Activated naive CD4-positive, alpha-beta T cell treated with anti-CD3 and anti-CD28 coated beads, Interleukin-2, amount 10 ng/mL, durations not matched to agents 7 days and 5 days (primary cell): Measurements from ENCODE around the gene CNN1.
A peak's percentile ranks its signal among the peaks of the same experiment; 100 is the strongest.

Experiments
- CTCF ChIA-PET: fragments of 350-600 bp; sonication (Branson Sonifier 250); formaldehyde crosslinking; loops from one replicate; lab custom pipeline; 2021; ENCODE audit warnings: antibody characterized with exemption; lab: Charles Lee
- DNase-seq: peaks from one replicate; pipeline ENCODE4 v3.0.0-alpha.2; 2020
- H3K27ac Mint-ChIP-seq: one replicate; pipeline ENCODE4 v1.8.0; 2021; ENCODE audit warnings: mild to moderate bottlenecking, moderate library complexity, mixed read lengths
- H3K27me3 Mint-ChIP-seq: one replicate; pipeline ENCODE4 v1.8.0; 2021; ENCODE audit warnings: mild to moderate bottlenecking, mixed read lengths
- H3K36me3 Mint-ChIP-seq: one replicate; pipeline ENCODE4 v1.8.0; 2021; ENCODE audit warnings: mixed read lengths
- H3K4me1 Mint-ChIP-seq: one replicate; pipeline ENCODE4 v1.8.0; 2021; ENCODE audit warnings: mixed read lengths
- H3K4me3 Mint-ChIP-seq: one replicate; pipeline ENCODE4 v1.8.0; 2021; ENCODE audit warnings: mild to moderate bottlenecking, moderate library complexity, mixed read lengths
- H3K9me3 Mint-ChIP-seq: one replicate; pipeline ENCODE4 v1.8.0; 2021; ENCODE audit warnings: mixed read lengths

CNN1 gene

DNA sequence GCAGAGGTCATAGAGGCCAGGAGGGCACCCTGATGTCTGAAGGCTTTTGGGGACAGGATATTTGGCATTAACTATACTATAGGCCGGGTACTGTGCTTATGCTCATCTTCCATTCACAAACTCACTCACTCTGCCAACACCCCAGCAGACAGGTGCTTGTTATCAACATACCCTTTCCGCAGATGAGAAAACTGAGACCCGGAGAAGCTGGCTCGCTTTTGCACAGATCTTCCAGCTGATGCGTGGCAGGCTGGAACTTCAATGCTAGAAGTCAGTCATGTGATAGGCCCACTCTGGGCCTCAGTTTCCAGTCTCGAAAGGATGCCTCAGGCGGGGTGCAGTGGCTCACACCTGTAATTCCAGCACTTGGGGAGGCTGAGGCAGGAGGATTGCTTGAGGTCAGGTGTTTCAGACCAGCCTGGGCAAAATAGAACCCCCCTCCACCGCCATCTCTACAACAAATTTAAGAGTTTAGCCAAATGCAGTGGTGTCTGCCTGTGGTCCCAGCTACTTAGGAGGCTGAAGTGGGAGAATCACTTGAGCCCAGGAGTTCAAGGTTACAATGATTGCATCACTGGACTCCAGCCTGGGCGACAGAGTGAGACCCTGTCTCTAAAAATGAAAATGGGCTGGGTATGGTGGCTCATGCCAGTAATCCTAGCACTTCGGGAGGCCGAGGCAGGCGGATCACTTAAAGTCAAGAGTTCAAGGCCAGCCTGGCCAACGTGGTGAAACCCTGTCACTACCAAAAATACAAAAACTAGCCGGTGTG lies 9.5 kb downstream of the CNN1 start:
- Mint-ChIP-seq H3K36me3 (peaks cover 6% of the 10 kb centered on the region), H3K27me3 (peaks cover 19% of the 10 kb centered on the region), H3K27ac (no peak overlapping the region), H3K4me3 (no peak overlapping the region), H3K9me3 (no peaks in the 10 kb centered on the region), H3K4me1 (no peaks in the 10 kb centered on the region)
- DNase-seq, result no peak
- CTCF ChIA-PET, result no interaction called here

DNA sequence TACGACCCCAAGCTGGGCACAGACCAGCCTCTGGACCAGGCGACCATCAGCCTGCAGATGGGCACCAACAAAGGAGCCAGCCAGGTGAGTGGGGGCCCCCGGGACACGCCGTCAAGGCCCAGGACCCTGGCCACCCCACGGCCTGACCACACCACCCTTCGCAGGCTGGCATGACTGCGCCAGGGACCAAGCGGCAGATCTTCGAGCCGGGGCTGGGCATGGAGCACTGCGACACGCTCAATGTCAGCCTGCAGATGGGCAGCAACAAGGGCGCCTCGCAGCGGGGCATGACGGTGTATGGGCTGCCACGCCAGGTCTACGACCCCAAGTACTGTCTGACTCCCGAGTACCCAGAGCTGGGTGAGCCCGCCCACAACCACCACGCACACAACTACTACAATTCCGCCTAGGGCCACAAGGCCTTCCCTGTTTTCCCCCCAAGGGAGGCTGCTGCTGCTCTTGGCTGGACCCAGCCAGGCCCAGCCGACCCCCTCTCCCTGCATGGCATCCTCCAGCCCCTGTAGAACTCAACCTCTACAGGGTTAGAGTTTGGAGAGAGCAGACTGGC lies 10.8 kb downstream of the CNN1 start:
- Mint-ChIP-seq H3K27me3 (peaks cover 16% of the 10 kb centered on the region), H3K9me3 (no peaks in the 10 kb centered on the region), H3K36me3 (peaks cover 12% of the 10 kb centered on the region), H3K4me1 (peaks cover 8% of the 10 kb centered on the region), H3K4me3 (no peak overlapping the region), H3K27ac (no peak overlapping the region)
- no peak for DNase-seq
- CTCF ChIA-PET, result interaction anchor here (1.2 kb wide), 1 partner anchor 13 kb away, joined by 3 read pairs; no protein-coding TSS in a partner anchor

DNA sequence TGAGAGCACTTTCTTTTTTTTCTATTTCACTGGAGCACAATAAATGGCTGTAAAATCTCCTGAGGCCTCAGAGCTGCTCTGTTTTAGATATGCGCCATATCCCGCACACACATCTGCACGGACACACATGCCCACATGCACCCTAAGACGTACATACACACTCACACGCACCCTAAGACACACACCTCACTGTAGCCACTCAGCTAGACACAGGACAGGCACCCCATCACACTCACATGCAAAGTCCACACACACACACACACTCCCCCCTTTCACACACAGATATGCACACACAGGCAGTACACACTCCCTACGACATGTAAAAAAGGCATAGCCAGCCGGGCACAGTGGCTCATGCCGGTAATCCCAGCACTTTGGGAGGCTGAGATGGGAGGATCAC lies 11.6 kb downstream of the CNN1 start:
- CTCF ChIA-PET, result interaction anchor here (1.2 kb wide), 1 partner anchor 14 kb away, joined by 3 read pairs; no protein-coding TSS in a partner anchor
- Mint-ChIP-seq H3K9me3 (no peaks in the 10 kb centered on the region), H3K4me1 (peaks cover 10% of the 10 kb centered on the region), H3K36me3 (peaks cover 14% of the 10 kb centered on the region), H3K27me3 (peaks cover 8% of the 10 kb centered on the region), H3K27ac (no peak overlapping the region), H3K4me3 (no peak overlapping the region)
- DNase-seq, result no peak

DNA sequence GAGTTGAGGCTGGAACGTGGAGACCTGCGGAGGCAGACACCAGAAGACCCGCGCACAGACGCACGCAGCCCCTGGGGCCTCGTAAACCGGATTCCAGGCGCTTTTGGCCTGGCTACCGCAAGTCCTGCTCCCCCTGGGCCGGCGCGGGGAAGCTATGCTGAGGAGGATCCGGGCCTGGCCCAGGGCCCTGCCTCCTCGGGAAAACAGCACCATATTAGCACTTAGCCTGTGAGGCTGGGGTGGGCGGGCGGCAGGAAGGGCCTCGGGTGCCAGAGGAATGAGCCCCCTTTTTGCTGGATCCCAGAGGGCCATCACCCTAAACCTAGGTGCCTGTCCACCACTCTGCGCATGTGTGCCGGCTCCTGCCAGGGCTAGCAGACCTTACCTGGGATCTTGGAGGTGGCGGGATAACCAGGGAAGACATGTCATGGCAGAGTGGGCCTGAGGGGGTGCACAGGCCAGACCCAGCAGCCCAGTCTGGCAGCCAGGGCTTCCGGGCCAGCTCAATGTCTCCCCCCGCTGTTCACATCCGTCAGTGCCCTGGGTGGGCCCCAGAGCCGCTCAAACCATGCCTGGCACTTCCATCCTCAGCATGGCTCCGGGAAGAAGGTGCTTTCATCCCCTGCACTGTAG lies 13.1 kb downstream of the CNN1 start:
- Mint-ChIP-seq H3K4me3 (no peak overlapping the region), H3K36me3 (peaks cover 20% of the 10 kb centered on the region), H3K27ac (peak overlapping the region; percentile 45), H3K4me1 (peaks cover 19% of the 10 kb centered on the region), H3K9me3 (no peaks in the 10 kb centered on the region), H3K27me3 (no peaks in the 10 kb centered on the region)
- peak; percentile 31 for DNase-seq
- CTCF ChIA-PET, result interaction anchor here (0.6 to 1.0 kb wide), 3 partner anchors 18 to 1188 kb away, joined by 3 to 6 read pairs (median 4); no protein-coding TSS in a partner anchor

DNA sequence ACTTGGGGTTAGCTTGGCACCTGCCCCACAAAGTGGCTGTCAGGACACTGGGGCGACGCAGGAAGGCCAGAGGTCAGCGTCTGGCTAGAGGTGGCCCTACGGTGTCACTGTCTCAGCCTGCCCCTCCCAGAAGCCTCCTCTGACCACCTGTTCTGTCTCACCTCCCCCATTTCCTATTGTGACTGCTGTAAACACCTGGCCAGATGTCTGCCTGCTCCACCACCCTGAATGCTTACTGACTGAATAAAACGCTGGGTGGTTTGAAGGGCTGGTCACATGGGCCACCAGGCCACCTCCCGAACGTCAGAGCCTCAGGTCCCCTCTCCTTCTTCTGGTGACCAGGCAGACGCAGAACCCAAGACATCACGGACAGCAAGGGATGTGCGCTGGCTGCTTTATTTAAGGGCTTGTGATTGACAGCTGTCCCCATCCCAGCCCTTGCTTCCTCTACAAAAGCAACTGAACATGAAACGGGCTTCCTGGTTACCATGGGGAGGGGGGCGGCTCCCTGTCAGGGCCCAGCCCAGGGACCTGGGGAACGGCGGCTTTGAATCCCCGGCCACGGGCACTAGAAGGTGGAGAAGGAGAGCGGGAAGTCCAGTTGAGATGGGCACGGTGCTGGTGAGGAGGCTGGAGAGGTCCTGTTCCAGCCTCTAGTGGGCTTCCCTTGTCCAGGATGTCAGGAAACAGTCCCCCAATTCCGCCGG lies 14.2 kb downstream of the CNN1 start:
- peaks cover 22% of the 10 kb centered on the region for H3K36me3 Mint-ChIP-seq

DNA sequence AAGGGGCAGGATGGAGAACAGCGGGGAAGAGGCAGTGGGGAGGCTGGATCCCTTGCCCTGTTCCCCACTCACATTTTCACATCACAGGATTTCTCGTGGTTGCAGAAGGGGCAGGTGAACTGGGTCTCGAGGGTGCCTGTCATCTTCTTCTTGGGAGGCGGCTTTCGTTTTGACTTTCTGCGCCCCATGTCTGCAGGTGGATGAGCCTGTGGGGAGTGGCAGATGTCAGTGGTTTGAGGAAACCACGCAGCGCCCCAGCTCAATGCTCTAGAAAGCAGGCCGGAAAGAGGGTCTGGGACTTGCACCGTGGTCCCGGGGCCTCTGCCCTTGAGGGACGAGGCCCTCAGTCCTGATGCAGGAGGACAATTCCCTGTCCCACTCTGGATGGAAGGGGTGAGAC lies 15.5 kb downstream of the CNN1 start:
- Mint-ChIP-seq H3K4me3 (no peak overlapping the region), H3K36me3 (peaks cover 22% of the 10 kb centered on the region), H3K9me3 (no peaks in the 10 kb centered on the region), H3K4me1 (peaks cover 37% of the 10 kb centered on the region), H3K27me3 (no peaks in the 10 kb centered on the region), H3K27ac (peak overlapping the region; percentile 79)
- CTCF ChIA-PET, result interaction anchor here (1.6 kb wide), 1 partner anchor 18 kb away, joined by 4 read pairs; no protein-coding TSS in a partner anchor
- DNase-seq, result peak; percentile 30

More for the DNA sequence above, 14.2 kb downstream of the CNN1 start:
- Mint-ChIP-seq H3K9me3 (no peaks in the 10 kb centered on the region), H3K27ac (peak overlapping the region; percentile 42), H3K4me3 (no peak overlapping the region), H3K27me3 (no peaks in the 10 kb centered on the region), H3K4me1 (peaks cover 27% of the 10 kb centered on the region)
- CTCF ChIA-PET, result no interaction called here
- no peak for DNase-seq

DNA sequence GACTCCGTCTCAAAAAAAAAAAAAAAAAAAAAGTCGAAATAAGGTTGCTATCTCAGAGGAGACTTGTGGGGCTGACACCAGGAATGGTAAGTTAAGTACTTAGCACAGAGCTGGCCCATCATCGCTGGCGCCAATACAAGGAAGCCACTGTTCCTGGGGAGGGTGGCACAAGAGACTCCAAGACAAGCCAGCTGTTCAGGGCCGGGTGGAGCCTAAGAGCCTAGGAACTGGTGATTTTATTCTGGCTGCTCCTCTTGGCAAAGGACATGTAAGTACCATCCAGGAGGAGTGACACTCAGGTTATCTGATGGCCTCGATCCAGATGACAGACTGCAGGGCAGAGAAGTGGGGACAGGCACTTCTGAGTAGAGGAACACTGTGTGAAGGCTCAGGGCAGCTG lies 16.6 kb downstream of the CNN1 start:
- peak overlapping the region; percentile 13 for H3K27ac Mint-ChIP-seq
- no peak for DNase-seq

DNA sequence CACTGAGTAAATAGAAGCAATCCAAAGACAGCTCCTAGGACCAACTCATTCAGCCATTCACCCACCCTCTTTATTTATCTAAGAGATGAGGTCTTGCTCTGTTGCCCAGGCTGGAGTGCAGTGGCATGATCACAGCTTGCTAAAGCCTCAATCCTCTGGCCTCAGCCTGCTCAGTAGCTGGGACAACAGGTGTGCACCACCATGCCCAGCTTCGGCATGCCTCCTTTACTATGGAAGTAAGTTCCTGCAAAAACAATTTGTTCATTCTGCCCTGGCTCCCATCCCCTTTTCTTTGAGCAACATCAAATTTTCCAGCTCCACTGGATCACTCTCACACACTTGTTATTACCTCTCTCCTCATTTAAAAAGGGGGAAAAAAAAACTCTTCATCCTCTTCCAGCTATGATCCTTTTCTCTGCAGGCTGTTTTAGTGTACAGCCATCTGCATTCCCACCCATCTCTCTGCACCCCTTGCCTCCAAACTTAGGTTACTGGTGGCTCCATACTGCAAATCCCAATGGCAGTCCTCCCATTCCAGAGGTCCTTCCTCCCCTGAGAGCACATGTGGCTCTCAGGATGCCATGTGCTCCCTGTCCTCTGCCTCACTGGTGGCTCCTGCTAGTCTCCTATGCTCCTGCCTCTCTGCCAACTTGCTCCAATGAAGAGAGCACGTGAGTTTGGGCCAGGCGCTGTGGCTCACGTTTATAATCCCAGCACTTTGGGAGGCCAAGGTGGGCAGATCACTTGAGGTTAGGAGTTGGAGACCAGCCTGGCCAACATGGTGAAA lies 18.2 kb downstream of the CNN1 start:
- H3K4me1 Mint-ChIP-seq, result peaks cover 51% of the 10 kb centered on the region
- peaks cover 22% of the 10 kb centered on the region for H3K36me3 Mint-ChIP-seq
- H3K27me3 Mint-ChIP-seq, result no peaks in the 10 kb centered on the region
- no peaks in the 10 kb centered on the region for H3K9me3 Mint-ChIP-seq
- DNase-seq, result no peak
- no peak overlapping the region for H3K27ac Mint-ChIP-seq
- CTCF ChIA-PET, result interaction anchor here (0.8 to 8.2 kb wide), 2 partner anchors 13 to 29 kb away, joined by 6 to 127 read pairs; no protein-coding TSS in a partner anchor
- H3K4me3 Mint-ChIP-seq, result peak overlapping the region; percentile 55

More for the DNA sequence above, 16.6 kb downstream of the CNN1 start:
- H3K27me3 Mint-ChIP-seq, result no peaks in the 10 kb centered on the region
- H3K4me1 Mint-ChIP-seq, result peaks cover 42% of the 10 kb centered on the region
- H3K4me3 Mint-ChIP-seq, result no peak overlapping the region
- peaks cover 22% of the 10 kb centered on the region for H3K36me3 Mint-ChIP-seq
- no peaks in the 10 kb centered on the region for H3K9me3 Mint-ChIP-seq
- CTCF ChIA-PET, result interaction anchor here (0.7 to 1.6 kb wide), 2 partner anchors 19 to 28 kb away, joined by 3 to 4 read pairs; no protein-coding TSS in a partner anchor

DNA sequence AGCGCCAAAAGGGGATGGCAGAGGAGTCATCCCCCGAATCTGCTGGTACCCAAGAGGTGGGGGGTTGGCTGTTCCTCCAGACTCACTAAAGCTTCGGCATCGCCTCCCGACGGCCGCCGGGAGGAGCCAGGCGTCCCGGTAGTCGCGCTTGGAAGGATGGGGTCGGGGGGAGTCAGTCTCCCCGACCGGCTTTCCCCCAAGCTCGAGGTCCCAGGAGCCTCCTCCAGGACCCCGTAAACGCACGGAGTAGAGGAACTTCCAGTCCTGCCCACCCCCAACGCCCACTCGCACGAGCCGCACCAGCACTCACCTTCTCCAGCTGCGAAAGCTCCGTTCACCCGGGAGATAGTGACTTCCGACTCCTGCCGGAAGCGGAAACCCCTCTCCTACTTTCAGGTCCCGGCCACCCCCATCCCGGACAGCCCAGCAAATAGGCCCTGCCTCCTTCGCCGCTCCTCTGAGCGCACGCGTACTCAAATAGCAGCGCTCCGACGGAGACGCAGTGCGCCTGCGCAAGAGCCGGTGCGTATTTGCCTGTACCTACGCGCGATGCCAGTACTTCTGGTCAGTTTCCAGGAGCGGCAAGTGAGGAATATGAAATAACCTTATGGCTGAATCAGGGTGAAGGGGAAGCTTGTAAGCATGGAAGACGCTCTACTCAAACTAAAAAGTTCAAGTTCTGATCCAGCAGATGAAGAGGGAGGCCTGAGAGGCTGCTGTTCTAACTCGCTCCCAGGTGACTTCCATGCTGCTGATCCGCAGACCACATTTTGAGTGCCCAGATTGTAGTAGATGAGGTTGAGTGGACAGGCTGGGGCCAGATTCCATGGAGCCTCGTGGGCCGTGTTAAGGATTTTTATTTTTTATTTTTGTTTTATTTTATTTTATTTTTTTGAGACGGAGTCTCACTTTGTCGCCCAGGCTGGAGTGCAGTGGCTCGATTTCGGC lies 20.5 kb downstream of the CNN1 start, which contains the start of gene ELOF1:
ELOF1 (minus strand) TSS at position 350 of the 948 bp plus-strand sequence. CDS start 4,883 bp downstream, outside the sequence.
- Mint-ChIP-seq H3K36me3 (peaks cover 12% of the 10 kb centered on the region), H3K4me1 (peaks cover 47% of the 10 kb centered on the region), H3K27ac (peak within 1 kb of the TSS; percentile 82), H3K9me3 (no peaks in the 10 kb centered on the region), H3K27me3 (no peaks in the 10 kb centered on the region), H3K4me3 (peak within 1 kb of the TSS; percentile 89)
- peak; percentile 98 for DNase-seq
- CTCF ChIA-PET, result interaction anchor here (0.6 to 8.2 kb wide), 8 partner anchors 10 to 1207 kb away, joined by 3 to 127 read pairs (median 5); partner anchors contain the start of gene ZNF627

DNA sequence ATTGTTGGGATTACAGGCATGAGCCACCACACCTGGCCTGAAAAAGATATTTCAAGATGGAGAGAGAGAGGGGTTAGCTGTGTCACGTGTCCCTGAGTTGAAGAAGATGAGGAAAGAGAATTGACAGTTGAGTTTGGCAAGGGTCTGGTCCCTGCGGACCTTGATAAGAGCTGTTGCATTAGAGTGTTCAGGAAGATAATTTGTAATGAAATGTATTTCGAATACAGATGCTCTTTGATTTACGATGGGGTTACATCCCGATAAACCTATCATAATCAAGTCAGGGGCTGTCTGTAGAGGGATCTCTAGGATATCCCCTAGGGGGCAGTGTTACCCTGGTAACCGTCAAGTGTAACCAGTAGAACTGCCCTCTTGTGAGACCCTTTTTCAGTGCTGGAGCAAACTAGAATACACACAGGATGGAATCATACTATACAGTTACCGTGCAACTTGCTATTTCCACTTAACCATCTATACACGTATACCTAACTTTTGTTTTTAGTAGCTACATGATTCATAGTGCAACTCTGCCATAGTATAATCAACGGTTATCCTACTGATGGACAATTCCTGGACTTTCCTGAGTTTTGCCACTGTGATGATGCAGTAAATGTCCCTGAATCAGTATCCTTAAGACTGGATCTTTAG lies 21.9 kb downstream of the CNN1 start:
- peak; percentile 75 for DNase-seq
- Mint-ChIP-seq H3K4me3 (peak overlapping the region; percentile 57), H3K9me3 (no peaks in the 10 kb centered on the region), H3K27me3 (no peaks in the 10 kb centered on the region), H3K27ac (peak overlapping the region; percentile 16), H3K36me3 (peaks cover 6% of the 10 kb centered on the region), H3K4me1 (peaks cover 39% of the 10 kb centered on the region)
- CTCF ChIA-PET, result interaction anchor here (0.6 to 8.2 kb wide), 10 partner anchors 8 to 915 kb away, joined by 3 to 127 read pairs (median 3); no protein-coding TSS in a partner anchor

DNA sequence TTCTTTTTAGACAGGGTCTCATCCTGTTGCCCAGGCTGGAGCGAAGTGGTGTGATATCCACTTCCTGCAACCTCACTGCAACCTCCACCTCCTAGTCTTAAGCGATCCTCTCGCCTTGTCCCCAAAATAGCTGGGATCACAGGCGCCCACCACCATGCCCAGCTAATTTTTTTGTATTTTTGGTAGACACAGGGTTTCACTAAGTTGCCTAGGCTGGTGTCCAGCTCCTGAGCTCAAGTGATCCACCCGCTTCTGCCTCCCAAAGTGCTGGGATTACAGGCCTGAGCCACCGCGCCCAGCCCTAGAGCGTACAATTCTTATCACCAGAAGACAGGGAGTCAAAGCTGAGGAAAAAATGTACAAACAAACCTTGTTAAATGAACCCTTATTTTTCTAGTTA lies 24.9 kb downstream of the CNN1 start:
- H3K9me3 Mint-ChIP-seq, result no peaks in the 10 kb centered on the region
- H3K4me3 Mint-ChIP-seq, result no peak overlapping the region
- CTCF ChIA-PET, result interaction anchor here (8.2 kb wide), 1 partner anchor 22 kb away, joined by 127 read pairs; no protein-coding TSS in a partner anchor
- no peak for DNase-seq
- peaks cover 17% of the 10 kb centered on the region for H3K4me1 Mint-ChIP-seq
- no peaks in the 10 kb centered on the region for H3K36me3 Mint-ChIP-seq
- no peak overlapping the region for H3K27ac Mint-ChIP-seq
- H3K27me3 Mint-ChIP-seq, result no peaks in the 10 kb centered on the region
